Kidney epithelial cell (primary cell): ENCODE measurements around the gene UMPS. TPM values are rescaled to one million over a fixed set of nuclear protein-coding genes. Genes with fewer than 3 reads are reported as not detected.
A peak's percentile ranks its signal among the peaks of the same experiment; 100 is the strongest.

Source experiments
- DNase-seq: peaks from one replicate; pipeline ENCODE4 v3.0.0-alpha.2; 2010; ENCODE audit warnings: low read depth
- H3K27me3 ChIP-seq: 2 replicates; pipeline ENCODE4 v1.6.0; 2011; ENCODE audit warnings: low read length; ENCODE audit not compliant: control insufficient read depth, insufficient read depth
- H3K36me3 ChIP-seq: 2 replicates; pipeline ENCODE4 v1.5.1; 2011; ENCODE audit warnings: low read length; ENCODE audit not compliant: control insufficient read depth, insufficient read depth
- H3K4me3 ChIP-seq: 2 replicates; pipeline ENCODE4 v1.5.1; 2011; ENCODE audit warnings: low read depth, mild to moderate bottlenecking, control low read depth, low read length
- total RNA-seq: library from RNA; depleted of rRNA; stranded (reverse); fragments of >200 nt; gene quantifications from 2 replicates; pipeline ENCODE4 v1.2.3, GENCODE V29; 2015
- TF ChIP-seq, protein P1 (sequence below): IDR thresholded peaks from 2 replicates; pipeline ENCODE4 v1.5.1; 2011; ENCODE audit warnings: mild to moderate bottlenecking, moderate library complexity, low read length, control low read depth, inconsistent platforms; ENCODE audit not compliant: insufficient read depth, poor library complexity, severe bottlenecking

UMPS gene
- total RNA-seq, 1 donor from 2014 or later: 36.0 TPM

DNA sequence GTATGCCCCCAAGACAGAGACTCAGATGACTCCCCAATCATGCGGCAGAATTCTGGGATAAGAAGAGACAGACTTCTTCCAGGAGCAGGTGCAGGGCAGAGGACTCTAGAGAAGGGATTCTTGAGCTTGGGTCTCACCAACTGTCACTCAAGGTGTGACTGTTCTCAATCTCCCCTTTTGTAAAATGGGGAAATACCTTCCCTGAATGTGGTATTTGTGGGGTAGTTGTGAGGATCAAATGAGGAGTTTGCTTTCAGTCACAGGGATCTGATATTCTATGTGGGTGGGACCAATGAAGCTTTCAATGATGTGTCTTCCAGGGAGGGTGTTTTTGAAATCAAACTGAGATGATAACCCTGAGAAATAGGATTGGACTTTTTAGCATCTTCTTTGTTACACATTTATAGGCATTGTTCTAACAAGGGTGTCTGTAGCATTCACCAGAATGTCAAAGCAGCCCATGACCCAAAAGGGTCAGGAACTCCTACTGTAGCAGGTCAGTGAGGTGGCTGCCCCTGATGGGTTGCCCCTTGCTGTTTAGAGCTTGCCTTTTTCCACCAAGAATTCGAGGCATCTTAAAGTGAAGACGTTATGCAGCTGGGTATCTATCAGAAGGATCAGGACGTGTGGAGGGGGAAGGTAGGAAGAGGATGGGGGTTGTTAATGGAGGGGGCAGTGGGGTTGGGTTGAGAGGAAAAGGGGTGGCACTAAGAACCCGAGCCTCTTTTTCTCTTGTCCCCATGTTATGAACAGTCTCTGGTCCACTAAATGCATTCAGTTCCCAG lies 28.8 kb downstream of the UMPS start:
- H3K36me3 ChIP-seq: no peaks in the 10 kb centered on the region
- DNase-seq: no peak
- no peak overlapping the region for H3K4me3 ChIP-seq
- TF ChIP-seq, protein P1, sequence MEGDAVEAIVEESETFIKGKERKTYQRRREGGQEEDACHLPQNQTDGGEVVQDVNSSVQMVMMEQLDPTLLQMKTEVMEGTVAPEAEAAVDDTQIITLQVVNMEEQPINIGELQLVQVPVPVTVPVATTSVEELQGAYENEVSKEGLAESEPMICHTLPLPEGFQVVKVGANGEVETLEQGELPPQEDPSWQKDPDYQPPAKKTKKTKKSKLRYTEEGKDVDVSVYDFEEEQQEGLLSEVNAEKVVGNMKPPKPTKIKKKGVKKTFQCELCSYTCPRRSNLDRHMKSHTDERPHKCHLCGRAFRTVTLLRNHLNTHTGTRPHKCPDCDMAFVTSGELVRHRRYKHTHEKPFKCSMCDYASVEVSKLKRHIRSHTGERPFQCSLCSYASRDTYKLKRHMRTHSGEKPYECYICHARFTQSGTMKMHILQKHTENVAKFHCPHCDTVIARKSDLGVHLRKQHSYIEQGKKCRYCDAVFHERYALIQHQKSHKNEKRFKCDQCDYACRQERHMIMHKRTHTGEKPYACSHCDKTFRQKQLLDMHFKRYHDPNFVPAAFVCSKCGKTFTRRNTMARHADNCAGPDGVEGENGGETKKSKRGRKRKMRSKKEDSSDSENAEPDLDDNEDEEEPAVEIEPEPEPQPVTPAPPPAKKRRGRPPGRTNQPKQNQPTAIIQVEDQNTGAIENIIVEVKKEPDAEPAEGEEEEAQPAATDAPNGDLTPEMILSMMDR: no peak
- no peaks in the 10 kb centered on the region for H3K27me3 ChIP-seq

GRCh38 chr3:124759666-124760401 lies 29.6 kb downstream of the UMPS start:
- H3K27me3 ChIP-seq: no peaks in the 10 kb centered on the region
- no peaks in the 10 kb centered on the region for H3K36me3 ChIP-seq
- TF ChIP-seq, protein P1: no peak

DNA sequence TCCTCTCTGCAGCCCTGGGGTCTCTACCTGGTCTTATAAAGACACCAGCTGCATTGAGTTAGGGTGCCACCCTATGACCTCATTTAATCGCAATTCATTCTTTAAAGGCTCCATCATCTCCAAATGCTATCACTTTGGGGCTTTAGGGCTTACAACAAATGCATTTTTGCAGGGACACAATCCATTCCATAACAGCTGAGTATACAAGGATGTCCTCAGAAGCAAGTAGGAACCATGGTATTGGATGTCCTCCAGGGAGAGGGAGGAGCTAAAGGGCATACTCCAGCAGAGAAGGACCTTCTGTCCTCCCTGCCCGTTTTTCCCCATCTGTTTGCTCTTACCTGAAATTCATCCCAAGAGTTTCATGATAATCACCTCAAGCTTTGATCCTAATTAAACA lies 30.3 kb downstream of the UMPS start:
- DNase-seq: no peak

More at GRCh38 chr3:124759666-124760401, 29.6 kb downstream of the UMPS start:
- no peak for DNase-seq
- H3K4me3 ChIP-seq: no peak overlapping the region

DNA sequence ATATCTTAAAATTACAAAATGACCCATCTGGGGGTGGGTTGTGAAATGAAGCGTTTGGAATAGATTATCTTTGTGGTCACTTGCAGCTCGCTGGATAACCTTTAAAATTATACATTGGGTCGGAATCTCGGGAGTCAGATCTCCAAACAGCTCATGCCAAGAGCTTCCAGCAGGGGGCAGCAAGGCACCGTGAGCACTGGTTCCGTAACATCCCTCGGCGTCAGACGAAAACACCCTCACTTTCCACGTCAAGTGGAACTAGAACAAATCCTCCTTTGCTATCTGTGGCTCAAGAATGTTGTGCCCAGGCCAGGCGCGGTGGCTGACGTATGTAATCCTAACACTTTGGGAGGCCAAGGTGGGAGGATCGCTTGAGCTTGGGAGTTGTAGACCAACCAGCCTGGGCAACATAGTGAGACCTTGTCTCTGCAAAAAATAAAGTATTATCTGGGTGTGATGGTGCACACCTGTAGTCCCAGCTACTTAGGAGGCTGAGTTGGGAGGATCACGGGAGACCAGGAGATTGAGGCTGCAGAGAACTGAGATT lies 31.1 kb downstream of the UMPS start:
- H3K27me3 ChIP-seq: no peaks in the 10 kb centered on the region
- no peaks in the 10 kb centered on the region for H3K36me3 ChIP-seq
- TF ChIP-seq, protein P1: peak; percentile 95
- no peak for DNase-seq
- H3K4me3 ChIP-seq: no peak overlapping the region

More for the DNA sequence above, 30.3 kb downstream of the UMPS start:
- TF ChIP-seq, protein P1: no peak
- H3K36me3 ChIP-seq: no peaks in the 10 kb centered on the region
- no peaks in the 10 kb centered on the region for H3K27me3 ChIP-seq
- H3K4me3 ChIP-seq: no peak overlapping the region

- no peak overlapping the region for H3K4me3 ChIP-seq
- H3K27me3 ChIP-seq: no peaks in the 10 kb centered on the region
- peaks cover 2% of the 10 kb centered on the region for H3K36me3 ChIP-seq
- no peak for DNase-seq
- TF ChIP-seq, protein P1: no peak
Measured at GRCh38 chr3:124761935-124762660, 31.8 kb downstream of the UMPS start.
